HK-2 (cell line): ENCODE data around the gene BANK1.

Source experiments
- DNase-seq: peaks from one replicate; pipeline ENCODE4 v3.0.0-alpha.2; 2018; ENCODE audit not compliant: unreplicated experiment

The BANK1 gene

DNA sequence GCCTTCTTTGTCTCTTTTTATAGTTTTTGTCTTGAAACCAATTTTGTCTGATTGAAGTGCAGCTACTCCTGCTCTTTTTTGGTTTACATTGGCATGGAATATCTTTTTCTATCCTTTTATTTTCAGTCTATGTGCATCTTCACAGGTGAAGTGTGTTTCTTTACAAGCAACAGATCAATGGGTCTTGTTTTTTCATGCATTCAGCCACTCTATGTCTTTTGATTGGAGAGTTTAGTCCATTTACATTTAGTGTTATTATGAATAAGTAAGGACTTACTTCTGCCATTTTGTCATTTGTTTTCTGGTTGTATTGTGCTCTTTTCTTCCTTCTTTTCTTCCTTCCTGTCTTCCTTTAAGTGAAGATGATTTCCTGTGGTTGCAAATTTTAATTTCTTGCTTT, 330.3 kb downstream of the BANK1 start:
- no peak for DNase-seq
